GM12864 (cell line): Measurements from ENCODE around the gene CDC73.

ENCODE experiments used
- DNase-seq: peaks from one replicate; pipeline ENCODE4 v3.0.0-alpha.2; 2011; ENCODE audit warnings: low read depth
- H3K4me3 ChIP-seq: 2 replicates; pipeline ENCODE4 v1.5.1; 2011; ENCODE audit warnings: mild to moderate bottlenecking, low read depth, low read length, control low read depth
- CTCF ChIP-seq: IDR thresholded peaks from 2 replicates; pipeline ENCODE4 v1.5.1; 2011; ENCODE audit warnings: low read depth, mild to moderate bottlenecking, moderate library complexity, low read length, control low read depth, inconsistent platforms; ENCODE audit errors: missing control alignments

Gene CDC73

GRCh38 chr1:193087893-193088292 is 33.9 kb upstream of the CDC73 start:
- H3K4me3 ChIP-seq: no peak overlapping the region
- DNase-seq: no peak
- no peak for TF ChIP-seq CTCF

- no peak for TF ChIP-seq CTCF
- no peak for DNase-seq
- H3K4me3 ChIP-seq: no peak overlapping the region
Observed at GRCh38 chr1:193090865-193091264, 31.0 kb upstream of the CDC73 start.

- no peak for TF ChIP-seq CTCF
- no peak for DNase-seq
- no peak overlapping the region for H3K4me3 ChIP-seq
Observed at GRCh38 chr1:193094112-193094511, 27.7 kb upstream of the CDC73 start.

GRCh38 chr1:193102662-193103061 is 19.2 kb upstream of the CDC73 start:
- no peak for TF ChIP-seq CTCF
- no peak overlapping the region for H3K4me3 ChIP-seq
- no peak for DNase-seq

GRCh38 chr1:193103759-193104501 is 17.9 kb upstream of the CDC73 start:
- H3K4me3 ChIP-seq: peak overlapping the region; percentile 73
- DNase-seq: no peak
- TF ChIP-seq CTCF: no peak

GRCh38 chr1:193104502-193104906 is 17.3 kb upstream of the CDC73 start:
- peak overlapping the region; percentile 73 for H3K4me3 ChIP-seq
- no peak for TF ChIP-seq CTCF
- DNase-seq: no peak

- DNase-seq: no peak
- peak within 1 kb of the TSS; percentile 73 for H3K4me3 ChIP-seq
- TF ChIP-seq CTCF: no peak
Observed at GRCh38 chr1:193104907-193105820, 16.7 kb upstream of the CDC73 start, which contains the start of gene GLRX2. Gene GLRX2 (minus strand): TSS chr1:193105414. CDS start chr1:193105382, 32 bp downstream.
